ENCODE results near the gene ABCG4.

GRCh38 chr11:119179342-119179741 lies 30.5 kb downstream of the ABCG4 start:
- TF ChIP-seq, protein P1, sequence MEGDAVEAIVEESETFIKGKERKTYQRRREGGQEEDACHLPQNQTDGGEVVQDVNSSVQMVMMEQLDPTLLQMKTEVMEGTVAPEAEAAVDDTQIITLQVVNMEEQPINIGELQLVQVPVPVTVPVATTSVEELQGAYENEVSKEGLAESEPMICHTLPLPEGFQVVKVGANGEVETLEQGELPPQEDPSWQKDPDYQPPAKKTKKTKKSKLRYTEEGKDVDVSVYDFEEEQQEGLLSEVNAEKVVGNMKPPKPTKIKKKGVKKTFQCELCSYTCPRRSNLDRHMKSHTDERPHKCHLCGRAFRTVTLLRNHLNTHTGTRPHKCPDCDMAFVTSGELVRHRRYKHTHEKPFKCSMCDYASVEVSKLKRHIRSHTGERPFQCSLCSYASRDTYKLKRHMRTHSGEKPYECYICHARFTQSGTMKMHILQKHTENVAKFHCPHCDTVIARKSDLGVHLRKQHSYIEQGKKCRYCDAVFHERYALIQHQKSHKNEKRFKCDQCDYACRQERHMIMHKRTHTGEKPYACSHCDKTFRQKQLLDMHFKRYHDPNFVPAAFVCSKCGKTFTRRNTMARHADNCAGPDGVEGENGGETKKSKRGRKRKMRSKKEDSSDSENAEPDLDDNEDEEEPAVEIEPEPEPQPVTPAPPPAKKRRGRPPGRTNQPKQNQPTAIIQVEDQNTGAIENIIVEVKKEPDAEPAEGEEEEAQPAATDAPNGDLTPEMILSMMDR (IDR thresholded peaks at IDR 0.05 in 2 of 3, conservative IDR thresholded peaks at IDR 0.05 in 1 of 3; ENCODE audit: borderline replicate concordance in 1 of 3, insufficient read depth in 1 of 3, low read depth in 2 of 3, low read length in 2 of 3) = no peak
- TF ChIP-seq TCF7L2 (IDR thresholded peaks at IDR 0.05; ENCODE audit: borderline replicate concordance, extremely low read depth, insufficient read depth, insufficient read length) (no peak), POLR2A (IDR thresholded peaks at IDR 0.05; ENCODE audit: borderline replicate concordance, extremely low read depth, insufficient read depth, insufficient read length) (no peak)
